ENCODE measurements around the gene PECR.

PECR gene

GRCh38 chr2:216071111-216071851 is 10.3 kb downstream of the PECR start:
- DNase-seq (ENCODE audit: low spot score): no peak

DNA sequence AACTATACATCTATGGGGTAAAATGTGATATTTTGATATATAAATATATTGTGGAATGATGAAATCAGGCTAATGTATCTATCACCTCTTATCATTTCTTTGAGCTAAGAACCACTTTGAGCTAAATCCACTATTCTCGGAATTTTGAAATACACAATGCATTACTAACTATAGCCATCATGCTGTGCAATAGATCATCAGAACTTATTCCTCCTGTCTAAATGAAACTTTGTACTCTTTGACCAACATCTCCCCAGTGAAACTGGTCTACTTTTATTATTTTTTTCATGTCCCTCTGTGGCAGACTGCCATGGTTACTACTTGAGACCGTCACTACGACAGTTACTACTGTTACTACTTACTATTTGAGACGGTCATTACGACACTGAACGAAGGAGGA is 11.4 kb downstream of the PECR start:
- no peak for DNase-seq (ENCODE audit: low spot score)

- DNase-seq (ENCODE audit: low spot score): no peak
Measured at GRCh38 chr2:216069028-216069427, 12.6 kb downstream of the PECR start.

GRCh38 chr2:216066230-216066629 is 15.4 kb downstream of the PECR start:
- DNase-seq (ENCODE audit: low spot score): no peak

- DNase-seq (ENCODE audit: low spot score): no peak
Measured at GRCh38 chr2:216064665-216065064, 16.9 kb downstream of the PECR start.

- DNase-seq (ENCODE audit: low spot score): no peak
Measured at GRCh38 chr2:216064014-216064630, 17.5 kb downstream of the PECR start.

- no peak for DNase-seq (ENCODE audit: low spot score)
Measured at GRCh38 chr2:216059233-216059834, 22.3 kb downstream of the PECR start.

GRCh38 chr2:216057688-216058193 is 23.9 kb downstream of the PECR start:
- DNase-seq (ENCODE audit: low spot score): no peak

GRCh38 chr2:216056739-216057138 is 24.9 kb downstream of the PECR start:
- DNase-seq (ENCODE audit: low spot score): no peak

GRCh38 chr2:216055680-216056079 is 25.9 kb downstream of the PECR start:
- no peak for DNase-seq (ENCODE audit: low spot score)

GRCh38 chr2:216052420-216052819 is 29.2 kb downstream of the PECR start:
- no peak for DNase-seq (ENCODE audit: low spot score)

DNA sequence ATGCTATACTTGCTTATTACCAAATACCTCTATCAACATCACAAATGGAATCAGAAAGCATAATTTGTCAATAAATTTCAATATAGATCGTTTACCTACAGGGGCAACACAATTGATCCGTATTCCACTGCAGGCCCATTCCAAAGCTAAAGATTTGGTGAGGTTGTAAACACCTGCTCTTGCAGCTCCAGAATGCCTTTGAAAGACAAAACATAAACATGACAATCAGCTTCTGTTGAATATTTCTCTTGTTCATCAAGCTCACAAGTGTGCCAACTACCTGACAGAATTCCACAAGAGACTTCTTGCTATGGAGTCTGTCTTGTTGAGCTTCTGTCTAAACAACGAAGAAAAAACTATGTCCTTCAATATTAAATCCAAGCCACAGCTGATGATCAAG is 30.3 kb downstream of the PECR start:
- DNase-seq (ENCODE audit: low spot score): no peak

DNA sequence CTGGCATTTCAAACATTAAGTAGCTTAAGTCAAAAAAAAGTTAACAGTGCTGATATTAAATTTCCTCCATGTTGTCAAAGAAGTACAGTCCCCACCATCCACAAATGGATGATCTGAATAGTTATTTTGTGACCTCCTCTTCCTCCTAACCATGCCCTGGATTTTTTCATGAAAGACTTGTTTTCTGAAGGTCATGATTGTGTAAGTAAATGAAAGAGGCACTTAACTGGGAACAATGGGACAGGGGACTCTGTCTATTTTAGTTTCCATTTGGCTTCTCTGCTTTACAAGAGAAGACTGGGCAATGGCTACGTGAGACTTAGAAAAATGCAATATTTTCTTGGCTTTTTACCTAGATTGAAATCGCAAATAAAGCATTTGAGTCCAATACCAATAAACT is 32.2 kb downstream of the PECR start:
- DNase-seq (ENCODE audit: low spot score): no peak

DNA sequence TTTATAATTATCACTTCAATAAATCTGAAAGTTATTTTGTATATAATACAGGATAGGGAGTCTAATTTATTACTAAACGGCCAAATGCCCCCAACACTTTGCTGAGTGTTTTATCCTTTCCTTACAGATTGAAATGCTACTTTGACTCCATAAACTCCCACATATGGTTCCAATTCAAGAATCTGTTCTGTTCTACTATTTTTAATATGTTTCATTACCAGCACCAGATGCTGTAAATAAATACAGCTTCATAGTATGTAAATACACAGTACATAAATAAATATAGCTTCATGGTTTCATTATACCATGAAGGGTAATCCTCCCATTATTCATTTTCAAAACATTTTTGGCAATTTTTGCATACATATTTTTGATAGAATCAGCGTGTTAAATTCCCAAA is 34.2 kb downstream of the PECR start:
- no peak for DNase-seq (ENCODE audit: low spot score)

GRCh38 chr2:216044883-216045486 is 36.6 kb downstream of the PECR start:
- DNase-seq (ENCODE audit: low spot score): no peak

GRCh38 chr2:216043949-216044348 is 37.7 kb downstream of the PECR start:
- DNase-seq (ENCODE audit: low spot score): no peak

GRCh38 chr2:216041438-216041837 is 40.2 kb downstream of the PECR start:
- DNase-seq (ENCODE audit: low spot score): no peak

DNA sequence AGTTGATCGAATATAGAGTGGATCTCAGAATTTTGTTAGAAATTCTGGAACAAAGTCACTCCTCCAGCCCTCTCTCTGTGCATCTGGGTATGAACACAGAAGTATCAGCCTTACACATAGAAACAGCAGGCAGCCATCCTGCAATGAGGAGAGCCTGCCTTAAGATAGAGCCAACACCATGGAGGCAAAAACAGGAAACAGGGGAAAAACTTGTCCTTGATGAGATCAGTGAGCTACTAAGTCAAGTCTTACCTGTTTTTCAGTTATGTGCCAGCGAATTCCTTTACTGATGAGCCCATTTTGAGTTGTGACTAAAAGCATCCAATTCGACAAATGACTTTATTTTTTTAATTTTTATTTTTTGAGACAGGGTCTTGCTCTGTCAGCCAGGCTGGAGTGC is 41.7 kb downstream of the PECR start:
- no peak for DNase-seq (ENCODE audit: low spot score)

GRCh38 chr2:216034065-216034464 is 47.5 kb downstream of the PECR start:
- DNase-seq (ENCODE audit: low spot score): no peak

GRCh38 chr2:216033403-216033802 is 48.2 kb downstream of the PECR start:
- DNase-seq (ENCODE audit: low spot score): no peak

DNA sequence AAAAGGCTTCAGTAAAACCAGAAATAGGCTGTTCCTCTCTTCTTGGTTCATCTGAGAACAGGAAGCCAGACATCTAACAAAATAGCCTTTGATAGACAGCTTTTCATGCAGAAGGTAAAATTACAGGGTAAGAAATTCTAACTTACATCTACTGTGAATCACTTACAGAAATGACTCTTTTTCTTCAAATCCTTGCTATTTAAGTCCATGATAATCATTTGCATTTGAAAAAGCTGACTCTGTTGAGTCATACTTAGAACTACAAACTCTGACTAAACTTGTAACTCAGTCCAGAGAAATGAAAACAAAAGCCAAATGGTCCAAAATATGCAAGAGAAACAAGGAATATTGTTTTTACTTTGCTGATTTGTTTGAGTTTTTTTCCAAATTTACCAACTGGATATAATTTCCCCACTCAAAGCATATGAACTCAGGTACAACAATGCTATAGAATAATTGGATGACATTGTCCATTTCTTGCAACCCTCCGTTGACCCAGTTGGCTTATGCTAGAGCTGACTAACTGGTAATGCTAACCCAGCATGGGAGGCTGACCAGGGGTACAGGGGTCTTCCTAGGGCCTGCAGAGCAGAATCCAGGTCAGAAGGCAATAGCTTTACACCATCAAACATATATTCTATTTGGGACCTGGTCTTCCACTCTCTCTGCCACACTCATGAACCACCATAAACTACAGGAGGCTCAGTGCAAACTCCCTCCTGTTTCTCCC is 49.5 kb downstream of the PECR start:
- no peak for DNase-seq (ENCODE audit: low spot score)

DNA sequence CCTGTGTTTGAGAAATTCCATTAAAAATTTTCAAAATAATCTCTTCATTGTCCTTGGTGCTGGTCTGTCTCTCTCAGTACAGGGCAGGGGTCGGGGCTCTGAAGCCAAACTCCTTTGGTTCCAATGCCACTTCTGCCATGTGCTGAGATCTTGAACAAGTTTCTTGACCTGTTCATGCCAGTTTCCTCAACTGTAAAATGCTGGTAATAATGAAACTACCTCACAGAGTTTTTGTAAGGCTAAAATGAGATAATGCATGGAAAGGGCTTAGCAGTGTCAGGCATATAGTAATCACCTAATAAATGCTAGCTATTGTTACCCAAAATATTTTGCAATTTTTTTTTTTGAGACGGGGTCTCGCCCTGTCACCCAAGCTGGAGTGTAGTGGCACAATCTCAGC is 51.4 kb downstream of the PECR start:
- no peak for DNase-seq (ENCODE audit: low spot score)
